GM21381 (cell line): ENCODE measurements around the gene F7.
"Not testable (repeated sequence)": the region's sequence is repeated elsewhere in the genome, so short reads cannot be mapped to it uniquely, and the experiment has no call there.

Source experiments
- ATAC-seq: cut with Tn5 transposase; IDR thresholded peaks from one replicate; pipeline ENCODE4 v1.9.1; 2021; ENCODE audit warnings: mild to moderate bottlenecking, moderate library complexity; ENCODE audit not compliant: unreplicated experiment

The F7 gene

DNA sequence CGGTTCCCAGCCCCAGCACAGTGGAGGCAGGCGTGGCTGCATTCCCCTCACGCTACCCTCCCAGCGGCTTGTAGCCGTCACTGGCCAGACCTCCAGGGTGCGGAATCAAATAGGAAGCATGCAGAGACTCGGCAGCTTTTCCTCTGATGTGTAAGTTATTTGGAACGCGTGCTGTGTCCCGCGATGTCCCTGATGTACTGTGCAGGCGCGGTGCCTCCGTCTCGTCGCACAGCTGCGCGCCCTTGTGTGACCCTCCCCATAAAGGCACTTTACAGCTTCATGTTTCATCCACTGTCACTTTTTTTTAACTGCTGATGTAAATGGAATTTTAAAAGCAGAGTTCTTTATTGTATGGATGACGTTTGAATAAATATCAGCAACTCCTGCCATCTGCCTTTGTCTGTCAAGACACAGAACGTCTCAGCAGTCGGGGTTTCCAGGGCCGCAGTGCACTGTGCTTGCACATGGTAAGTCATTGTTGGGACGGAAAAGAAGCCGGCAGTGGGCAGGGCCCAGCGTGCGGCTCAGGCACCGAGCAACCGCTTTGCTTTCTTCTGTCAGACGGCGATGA, 7.3 kb upstream of the F7 start:
- no peak for ATAC-seq

DNA sequence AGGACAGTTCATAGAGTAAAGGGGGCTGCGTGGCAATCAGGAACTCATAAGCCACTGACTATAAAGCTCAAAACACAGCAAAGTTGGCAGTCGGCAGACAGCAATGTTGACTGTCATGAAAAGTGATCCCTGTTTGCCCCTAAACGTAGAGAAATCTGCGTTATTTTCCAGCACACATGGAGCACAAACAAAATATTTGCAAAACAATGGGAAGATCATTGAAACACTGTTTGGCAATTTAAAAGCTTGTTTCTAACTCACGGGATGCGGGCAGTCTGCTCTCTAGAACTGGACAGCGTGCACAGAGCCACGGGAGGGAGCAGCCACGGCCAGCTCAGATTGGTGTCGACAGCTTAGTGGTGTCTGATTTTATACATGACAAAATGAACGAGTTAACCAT, 6.4 kb upstream of the F7 start:
- ATAC-seq: no peak

DNA sequence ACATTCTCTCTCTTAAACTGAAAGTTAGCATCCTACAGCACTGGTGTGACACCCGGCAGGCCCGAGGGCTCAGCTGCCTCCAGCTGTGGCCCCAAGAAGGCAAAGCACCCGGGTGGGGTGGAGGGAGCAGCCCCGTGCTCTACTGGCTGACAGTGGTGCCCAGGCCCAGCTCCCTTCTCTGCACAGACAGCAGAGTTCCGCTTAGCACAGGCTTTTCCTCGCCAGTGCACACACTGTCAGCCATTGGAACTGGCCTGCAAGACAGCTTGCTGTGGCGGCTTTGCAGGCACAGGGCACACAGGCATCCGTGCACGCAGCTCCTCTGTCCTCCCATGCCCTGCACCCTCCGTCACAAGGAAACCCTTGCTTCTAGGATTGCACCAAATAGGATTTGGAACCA, 3.3 kb upstream of the F7 start:
- ATAC-seq: not testable (repeated sequence)

DNA sequence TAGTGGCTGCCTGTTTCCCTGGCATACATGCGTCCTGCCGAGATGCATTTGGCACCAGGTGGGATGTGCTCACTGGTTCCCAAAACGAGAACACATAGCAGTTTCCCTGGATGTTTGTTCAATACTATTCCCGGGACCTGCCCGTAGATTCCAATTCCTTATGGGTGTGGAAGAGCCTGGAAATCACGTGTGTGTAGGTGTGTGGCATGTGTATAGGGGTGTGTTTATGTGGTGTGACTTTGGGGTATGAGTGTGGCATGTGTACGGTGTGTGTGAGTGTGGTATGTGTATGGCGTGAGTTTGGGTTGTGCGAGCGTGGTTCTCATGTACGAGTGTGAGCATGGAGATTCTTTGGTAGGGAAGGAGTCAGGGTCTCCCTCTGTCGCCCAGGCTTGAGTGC, 2.9 kb upstream of the F7 start:
- no peak for ATAC-seq

DNA sequence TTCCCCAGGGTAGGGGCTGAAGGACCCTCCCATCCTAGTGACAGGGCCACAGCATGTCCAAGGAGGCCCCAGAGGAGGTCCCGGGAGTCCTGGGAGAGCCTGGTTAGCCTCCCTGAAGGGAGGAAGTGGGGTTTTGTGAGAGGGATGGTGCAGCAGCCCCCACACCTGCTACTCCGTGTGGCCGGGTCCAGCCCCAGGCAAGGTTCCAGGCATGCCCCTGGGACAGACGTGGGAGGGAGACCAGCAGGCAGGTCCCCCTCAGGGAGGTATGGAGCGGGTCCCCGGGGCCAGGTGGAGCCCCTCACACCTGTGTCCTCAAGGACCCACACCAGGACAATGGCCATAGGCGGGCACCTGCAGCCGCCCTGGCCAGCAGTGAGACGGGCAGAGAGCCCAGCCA, 1.9 kb upstream of the F7 start:
- no peak for ATAC-seq

DNA sequence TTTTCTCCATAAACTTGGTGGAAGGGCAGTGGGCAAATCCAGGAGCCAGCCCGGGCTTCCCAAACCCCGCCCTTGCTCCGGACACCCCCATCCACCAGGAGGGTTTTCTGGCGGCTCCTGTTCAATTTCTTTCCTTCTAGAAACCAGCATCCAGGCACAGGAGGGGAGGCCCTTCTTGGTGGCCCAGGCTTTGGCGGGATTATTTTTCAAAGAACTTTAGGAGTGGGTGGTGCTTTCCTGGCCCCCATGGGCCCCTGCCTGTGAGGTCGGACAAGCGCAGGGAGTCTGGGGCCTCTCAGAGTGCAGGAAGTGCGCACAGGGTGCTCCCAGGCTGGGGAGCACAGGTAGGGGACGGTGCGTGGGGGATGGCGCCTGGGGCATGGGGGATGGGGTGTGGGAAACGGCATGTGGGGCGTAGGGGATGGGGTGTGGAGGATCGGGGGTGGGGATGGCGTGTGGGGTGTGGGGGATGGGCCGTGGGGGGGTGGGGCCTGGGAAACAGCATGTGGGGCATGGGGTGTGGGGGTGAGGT, 396 bp downstream of the F7 start:
- ATAC-seq: no peak

DNA sequence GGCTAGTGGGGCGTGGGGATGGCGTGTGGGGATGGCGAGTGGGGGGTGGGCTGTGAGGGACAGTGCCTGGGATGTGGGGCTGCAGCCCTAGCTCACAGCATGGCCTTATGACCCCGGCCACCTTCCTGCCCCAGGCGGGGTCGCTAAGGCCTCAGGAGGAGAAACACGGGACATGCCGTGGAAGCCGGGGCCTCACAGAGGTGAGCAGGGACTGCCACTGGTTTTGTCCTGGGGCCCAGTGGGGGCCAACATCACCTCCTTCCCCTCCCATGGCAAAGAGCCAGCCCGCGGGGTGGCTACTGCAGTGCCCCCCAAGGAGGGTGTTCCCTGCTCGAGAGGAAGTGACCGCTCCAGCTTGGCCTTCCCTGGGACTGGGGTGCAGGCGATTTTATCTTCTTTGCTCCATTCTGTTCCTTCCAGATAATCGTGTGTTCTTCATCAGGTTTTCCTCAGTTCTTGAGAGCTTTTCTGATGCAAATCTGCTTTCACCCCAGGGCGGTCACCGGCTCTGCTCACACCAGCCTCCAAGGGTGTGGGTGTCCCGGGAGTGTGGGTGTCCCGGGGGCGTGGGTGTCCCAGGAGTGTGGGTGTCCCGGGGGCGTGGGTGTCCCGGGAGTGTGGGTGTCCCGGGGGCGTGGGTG, 1.2 kb downstream of the F7 start:
- ATAC-seq: no peak

DNA sequence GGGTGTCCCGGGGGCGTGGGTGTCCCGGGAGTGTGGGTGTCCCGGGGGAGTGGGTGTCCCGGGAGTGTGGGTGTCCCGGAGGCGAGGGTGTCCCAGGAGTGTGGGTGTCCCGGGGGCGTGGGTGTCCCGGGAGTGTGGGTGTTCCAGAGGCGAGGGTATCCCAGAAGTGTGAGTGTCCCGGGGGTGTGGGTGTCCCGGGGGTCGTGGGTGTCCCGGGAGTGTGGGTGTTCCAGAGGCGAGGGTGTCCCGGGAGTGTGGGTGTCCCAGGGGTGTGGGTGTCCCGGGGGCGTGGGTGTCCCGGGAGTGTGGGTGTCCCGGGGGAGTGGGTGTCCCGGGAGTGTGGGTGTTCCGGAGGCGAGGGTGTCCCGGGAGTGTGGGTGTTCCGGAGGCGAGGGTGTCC, 2.9 kb downstream of the F7 start:
- ATAC-seq: not testable (repeated sequence)

DNA sequence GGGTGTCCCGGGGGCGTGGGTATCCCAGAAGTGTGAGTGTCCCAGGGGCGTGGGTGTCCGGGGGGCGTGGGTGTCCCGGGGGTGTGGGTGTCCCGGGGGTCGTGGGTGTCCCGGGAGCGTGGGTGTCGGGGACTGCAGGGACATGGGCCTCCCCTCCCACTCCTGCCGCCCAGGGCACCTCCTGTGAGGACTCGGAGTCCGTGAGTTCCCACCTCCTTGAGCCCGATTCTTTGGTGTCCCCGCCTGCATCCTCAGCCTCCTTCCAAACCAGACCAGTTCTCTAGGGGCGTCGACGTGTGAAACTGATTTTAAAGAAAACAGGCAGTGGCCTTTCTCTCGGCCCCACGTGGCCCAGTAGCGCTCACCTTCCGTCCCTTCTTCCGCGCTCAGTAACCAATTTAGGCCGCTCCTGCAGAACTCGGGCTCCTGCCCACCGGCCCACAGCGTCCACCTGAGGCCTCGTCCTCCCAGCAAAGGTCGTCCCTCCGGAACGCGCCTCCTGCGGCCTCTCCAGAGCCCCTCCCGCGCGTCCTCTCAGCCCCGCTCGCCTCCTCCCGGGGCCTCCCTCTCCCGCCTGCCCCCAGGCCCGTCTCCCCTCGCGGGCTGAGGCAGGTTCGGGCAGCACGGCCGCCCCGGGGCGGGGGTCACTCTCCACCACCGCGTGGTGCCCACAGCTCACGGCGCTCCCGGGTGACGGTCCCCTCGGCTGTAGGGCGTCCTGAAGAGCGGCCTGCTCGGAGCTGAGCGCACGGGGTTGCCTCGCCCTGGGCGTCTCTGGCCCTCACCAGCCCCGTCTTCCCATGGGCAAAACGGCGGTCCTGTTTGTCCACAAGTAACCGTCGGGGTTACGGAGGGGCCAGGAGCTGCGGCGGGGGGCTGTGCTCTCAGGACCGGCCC, 3.8 kb downstream of the F7 start:
- ATAC-seq: no peak

DNA sequence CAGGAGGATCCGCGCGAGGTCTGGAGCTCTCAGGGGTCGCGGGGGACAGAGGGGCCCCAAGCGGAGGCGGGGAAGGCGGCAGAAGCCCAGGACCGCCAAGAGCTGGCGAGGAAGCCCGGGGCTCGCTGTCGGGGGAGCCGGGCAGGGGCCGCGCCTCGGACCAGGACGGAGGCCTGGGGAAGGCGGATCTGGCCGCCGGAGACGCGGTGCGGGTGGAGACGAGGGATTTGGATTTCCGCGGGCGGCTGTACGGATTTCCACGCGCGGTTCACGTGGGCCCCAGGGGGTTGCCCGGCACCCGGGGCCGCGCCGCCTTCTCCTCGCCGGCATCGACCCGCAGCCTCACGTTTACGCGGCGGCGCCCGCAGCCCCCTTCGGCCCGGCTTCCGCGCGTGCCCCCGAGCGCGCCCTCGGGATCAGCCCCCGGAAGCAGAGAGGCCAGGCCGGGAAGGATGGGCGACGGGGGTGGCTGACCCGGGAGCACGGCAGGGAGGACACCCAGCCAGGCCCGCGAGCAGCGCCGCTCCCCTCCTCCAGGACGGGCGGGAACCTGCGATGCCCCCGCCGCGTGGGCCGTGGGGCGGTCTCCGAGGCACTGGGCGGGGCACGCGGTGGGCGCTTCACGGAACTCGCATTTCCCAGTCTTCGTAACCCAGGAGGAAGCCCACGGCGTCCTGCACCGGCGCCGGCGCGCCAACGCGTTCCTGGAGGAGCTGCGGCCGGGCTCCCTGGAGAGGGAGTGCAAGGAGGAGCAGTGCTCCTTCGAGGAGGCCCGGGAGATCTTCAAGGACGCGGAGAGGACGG, 4.7 kb downstream of the F7 start:
- ATAC-seq: no peak

DNA sequence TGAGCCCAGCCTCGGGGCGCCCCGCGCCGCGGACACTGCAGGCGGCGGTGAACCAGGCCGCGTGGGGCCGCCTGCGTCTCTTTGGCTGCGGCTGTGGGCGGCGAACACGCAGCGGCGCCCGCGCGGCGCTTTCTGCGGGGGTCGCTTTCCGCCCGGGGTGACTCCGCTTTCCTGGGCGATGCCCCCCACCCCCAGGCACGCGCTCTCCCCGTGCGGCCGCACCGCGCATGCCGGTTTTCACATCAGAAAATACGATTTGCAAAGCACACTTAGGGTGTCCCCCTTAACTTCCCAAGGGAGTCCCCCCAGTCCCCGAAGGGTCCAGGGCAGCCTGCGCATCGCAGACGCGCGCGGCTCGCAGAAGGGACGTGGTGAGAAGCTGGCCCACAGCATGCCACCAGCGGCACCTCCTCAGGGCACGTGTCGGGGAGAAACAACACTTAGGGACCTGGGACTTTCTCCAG, 5.3 kb downstream of the F7 start:
- ATAC-seq: no peak

DNA sequence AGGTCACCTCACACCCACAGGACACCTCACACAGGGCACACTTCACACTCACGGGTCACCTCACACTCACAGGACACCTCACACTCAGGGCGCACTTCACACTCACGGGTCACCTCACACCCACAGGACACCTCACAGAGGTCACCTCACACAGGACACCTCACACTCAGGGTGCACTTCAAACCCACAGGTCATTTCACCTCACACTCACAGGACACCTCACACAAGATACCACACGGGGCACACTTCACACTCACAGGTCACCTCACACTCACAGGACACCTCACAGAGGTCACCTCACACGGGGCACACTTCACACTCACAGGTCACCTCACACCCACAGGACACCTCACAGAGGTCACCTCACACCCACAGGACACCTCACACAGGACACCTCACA, 6.2 kb downstream of the F7 start:
- ATAC-seq: not testable (repeated sequence)

DNA sequence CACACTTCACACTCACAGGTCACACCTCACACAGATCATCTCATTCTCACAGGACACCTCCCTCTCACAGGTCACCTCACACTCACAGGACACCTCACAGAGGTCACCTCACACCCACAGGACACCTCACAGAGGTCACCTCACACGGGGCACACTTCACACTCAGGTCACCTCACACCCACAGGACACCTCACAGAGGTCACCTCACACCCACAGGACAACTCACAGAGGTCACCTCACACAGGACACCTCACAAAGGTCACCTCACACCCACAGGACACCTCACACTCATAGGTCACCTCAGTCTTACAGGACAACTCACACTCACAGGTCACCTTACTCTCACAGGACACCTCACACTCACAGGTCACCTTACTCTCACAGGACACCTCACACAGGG, 6.9 kb downstream of the F7 start:
- ATAC-seq: not testable (repeated sequence)

DNA sequence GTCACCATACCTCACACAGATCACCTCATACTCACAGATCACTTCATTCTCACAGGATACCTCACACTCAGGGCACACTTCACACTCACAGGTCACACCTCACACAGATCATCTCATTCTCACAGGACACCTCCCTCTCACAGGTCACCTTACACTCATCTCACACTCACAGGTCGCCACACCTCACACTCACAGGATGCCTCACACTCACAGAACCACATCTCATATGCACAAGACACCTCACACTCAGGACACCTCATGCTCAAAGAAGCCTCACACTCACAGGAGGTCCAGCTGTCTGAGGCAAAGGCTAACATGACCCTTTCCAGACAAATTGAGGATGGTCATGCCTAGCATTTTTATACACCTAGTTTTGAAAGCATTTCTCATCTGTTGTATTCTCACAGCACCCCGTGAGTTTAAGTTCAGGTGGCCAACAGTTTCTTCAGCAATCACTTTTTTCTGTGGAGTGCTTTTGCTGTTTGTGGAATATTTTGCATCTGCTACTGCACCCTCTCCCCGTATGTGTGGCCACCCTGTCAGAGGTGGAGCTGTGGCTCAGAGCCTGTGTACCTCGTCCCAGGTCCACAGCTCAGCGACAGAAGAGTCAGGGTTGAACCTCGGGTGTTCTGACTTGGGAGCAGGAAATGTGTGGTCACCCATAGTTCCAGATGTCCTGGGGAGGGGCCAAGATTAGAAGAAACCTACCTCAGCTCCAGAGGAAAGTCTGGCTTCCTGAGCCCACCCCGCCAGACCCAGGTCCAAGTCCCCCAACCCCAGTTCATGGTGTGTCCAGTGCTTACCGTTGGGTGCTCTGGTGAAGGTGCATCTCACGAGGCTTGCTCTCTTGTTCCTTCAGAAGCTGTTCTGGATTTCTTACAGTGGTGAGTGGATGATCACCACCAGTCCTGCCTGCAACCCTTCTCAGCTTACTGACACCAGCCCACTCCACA, 7.6 kb downstream of the F7 start:
- ATAC-seq: no peak

DNA sequence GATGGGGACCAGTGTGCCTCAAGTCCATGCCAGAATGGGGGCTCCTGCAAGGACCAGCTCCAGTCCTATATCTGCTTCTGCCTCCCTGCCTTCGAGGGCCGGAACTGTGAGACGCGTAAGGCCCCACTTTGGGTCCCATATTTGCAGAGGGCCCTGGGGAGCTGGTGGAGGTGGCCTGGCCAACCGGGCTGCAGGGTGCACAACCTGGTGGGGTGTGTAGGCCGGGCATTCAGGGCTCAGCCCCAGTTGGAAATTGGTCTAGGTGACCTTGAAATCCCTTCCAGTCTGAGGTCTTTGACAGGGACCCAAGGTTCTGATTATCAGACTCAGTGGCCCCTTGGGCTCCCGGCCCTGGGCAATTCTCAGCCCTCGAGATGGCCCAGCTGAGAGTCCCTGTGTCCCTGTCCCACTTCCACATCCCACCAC, 8.3 kb downstream of the F7 start:
- no peak for ATAC-seq

DNA sequence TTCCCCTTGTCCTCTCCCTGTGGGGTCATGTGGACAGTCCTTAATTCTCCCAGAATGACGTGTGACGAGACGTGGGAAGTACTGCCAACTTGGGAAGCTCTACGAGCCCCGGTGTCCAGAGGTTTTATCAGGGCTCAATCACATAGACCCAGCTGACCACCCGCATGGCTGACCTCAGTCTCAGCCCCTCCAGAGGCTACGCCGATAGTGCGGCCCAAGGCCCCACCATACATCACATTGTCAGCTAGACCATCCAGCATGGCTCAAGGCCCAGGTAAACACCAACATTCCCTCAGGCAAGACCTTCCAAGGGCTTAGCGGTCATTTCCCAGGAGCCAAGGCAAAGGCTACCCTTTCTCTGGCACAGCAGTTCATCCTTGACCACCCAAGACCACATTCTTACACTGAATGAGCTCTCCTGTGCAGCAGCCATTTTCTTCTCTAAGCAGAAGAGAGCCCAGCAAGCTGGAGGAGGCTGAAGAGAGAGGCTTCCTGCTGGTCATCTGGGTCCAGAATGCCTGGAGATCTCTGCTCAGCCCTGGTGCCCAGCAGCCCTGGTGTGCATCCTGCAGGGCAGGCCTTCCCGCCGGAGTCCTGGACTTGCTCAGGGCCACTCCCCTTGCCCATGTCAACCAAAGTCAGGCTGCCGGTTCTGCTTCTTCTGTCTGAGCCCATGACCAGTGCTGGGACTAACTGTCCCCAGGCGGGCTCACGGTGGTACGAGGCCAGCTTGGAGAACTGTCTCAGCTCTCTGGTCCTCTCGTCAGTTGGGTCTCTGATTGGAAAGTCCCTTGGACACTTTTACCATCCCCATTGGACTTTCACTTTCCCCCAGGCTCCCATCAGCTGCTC, 9.1 kb downstream of the F7 start:
- ATAC-seq: no peak

DNA sequence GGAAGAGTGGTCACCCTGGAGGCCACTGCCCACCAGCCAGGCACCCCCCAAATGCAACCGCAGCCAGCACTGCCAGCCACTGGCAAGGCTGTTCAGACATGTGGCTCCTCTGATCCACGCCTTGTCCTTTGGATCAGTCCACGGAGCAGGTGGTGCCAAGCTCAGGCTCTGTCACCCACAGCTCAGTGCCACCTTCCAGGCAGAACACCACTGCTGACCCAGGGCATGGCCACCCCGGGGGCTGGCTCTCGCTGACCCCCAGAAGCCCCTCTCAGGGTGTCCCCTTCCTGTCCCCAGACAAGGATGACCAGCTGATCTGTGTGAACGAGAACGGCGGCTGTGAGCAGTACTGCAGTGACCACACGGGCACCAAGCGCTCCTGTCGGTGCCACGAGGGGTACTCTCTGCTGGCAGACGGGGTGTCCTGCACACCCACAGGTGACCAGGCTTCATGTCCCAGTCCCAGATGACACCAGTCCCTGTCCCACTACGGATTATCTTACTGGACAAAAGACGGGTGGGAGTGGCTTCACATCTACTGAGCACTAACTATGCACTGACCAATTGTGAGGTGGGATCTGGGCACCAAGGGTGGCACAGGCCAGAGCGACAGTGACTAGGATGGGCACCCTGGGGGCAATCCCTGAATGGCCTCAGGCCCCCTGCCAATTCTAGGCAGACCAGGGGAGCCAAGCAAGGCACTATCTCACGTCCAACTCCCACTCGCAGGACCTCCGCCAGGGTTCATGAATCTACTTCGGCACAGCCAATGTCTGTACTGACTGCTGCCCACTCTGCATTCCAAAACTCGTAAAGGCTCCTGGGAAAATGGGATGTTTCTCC, 10.0 kb downstream of the F7 start:
- ATAC-seq: no peak

DNA sequence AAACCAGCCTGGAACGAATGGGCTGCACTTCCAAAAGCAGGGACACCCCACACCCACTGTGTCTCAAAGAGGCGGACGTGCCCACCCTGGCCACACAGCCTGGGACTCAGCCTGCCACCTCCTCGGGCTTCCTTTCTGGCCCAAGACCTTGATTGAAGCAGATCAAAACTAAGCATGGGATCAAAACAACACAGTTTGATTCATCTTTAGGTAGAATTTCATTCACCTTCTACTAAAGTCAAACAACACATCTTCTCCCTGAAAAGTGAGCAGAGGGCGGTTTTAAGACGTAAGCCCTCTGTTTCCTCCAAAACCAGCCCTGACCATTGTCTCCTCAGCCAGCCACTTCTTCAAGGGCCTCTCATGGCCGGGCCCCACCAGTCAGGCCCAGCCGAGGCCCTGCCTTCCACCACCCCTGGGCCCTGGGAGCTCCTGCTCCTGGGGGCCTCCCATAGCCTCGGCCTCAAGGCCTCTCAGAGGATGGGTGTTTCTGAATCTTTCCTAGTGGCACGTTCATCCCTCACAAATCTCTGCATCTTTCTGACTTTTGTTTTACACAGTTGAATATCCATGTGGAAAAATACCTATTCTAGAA, 10.7 kb downstream of the F7 start:
- ATAC-seq: no peak
